Measurements from ENCODE around the gene STAG3.
"Not testable (repeated sequence)": the region's sequence is repeated elsewhere in the genome, so short reads cannot be mapped to it uniquely, and the experiment has no call there.

STAG3 gene

GRCh38 chr7:100177045-100178001, at the start of gene STAG3, which contains the start of gene GPC2:
Gene STAG3 (plus strand): TSS chr7:100177918. CDS start chr7:100180557, 2,639 bp downstream.
Gene GPC2 (minus strand): TSS chr7:100177381. CDS start chr7:100177199, 182 bp downstream.
- peak; percentile 91 to 99 for DNase-seq (ENCODE audit: low spot score in 2 of 2)
- Histone ChIP-seq H3K27me3 (ENCODE audit: low read depth) (peaks cover 2% of the 10 kb centered on the region; the same call in 1 of the 2 replicates), H3K4me3 (peak within 1 kb of the TSS; percentile 68), H3K4me1 (peaks cover 7% of the 10 kb centered on the region), H3K36me3 (replicated peaks) (no peaks in the 10 kb centered on the region), H3K9me3 (no peaks in the 10 kb centered on the region)
- in situ Hi-C loops (cut with MboI; ENCODE audit: low sequenced_read_pairs), result no loop called here

GRCh38 chr7:100128637-100128963, 49.1 kb upstream of the STAG3 start:
- H3K27me3 ChIP-seq (ENCODE audit: low read depth), result no peaks in the 10 kb centered on the region
- H3K36me3 ChIP-seq (replicated peaks), result no peaks in the 10 kb centered on the region
- no peak for DNase-seq (ENCODE audit: low spot score in 2 of 2)
- H3K9me3 ChIP-seq, result no peaks in the 10 kb centered on the region
- no peak overlapping the region for H3K4me3 ChIP-seq
- H3K4me1 ChIP-seq, result peaks cover 16% of the 10 kb centered on the region
- in situ Hi-C loops (cut with MboI; ENCODE audit: low sequenced_read_pairs), result no loop called here

- not testable (repeated sequence) for H3K36me3 ChIP-seq (replicated peaks); H3K27me3 ChIP-seq (ENCODE audit: low read depth); H3K4me3 ChIP-seq; H3K9me3 ChIP-seq; DNase-seq (ENCODE audit: low spot score in 2 of 2)
- in situ Hi-C loops (cut with MboI; ENCODE audit: low sequenced_read_pairs), result loop anchor here (5.0 to 10.0 kb wide), 2 partner anchors 87 to 215 kb away; partner anchors contain the start of gene PVRIG
- peaks cover 16% of the 10 kb centered on the region for H3K4me1 ChIP-seq
Measured at GRCh38 chr7:100130220-100130607, 47.5 kb upstream of the STAG3 start.

GRCh38 chr7:100130608-100131453, 46.9 kb upstream of the STAG3 start:
- in situ Hi-C loops (cut with MboI; ENCODE audit: low sequenced_read_pairs), result loop anchor here (5.0 to 10.0 kb wide), 2 partner anchors 86 to 214 kb away; partner anchors contain the start of gene PVRIG
- Histone ChIP-seq H3K27me3 (ENCODE audit: low read depth) (no peaks in the 10 kb centered on the region), H3K36me3 (replicated peaks) (no peaks in the 10 kb centered on the region), H3K9me3 (no peaks in the 10 kb centered on the region), H3K4me1 (peaks cover 16% of the 10 kb centered on the region), H3K4me3 (no peak overlapping the region)
- peak; percentile 48 to 94 for DNase-seq (ENCODE audit: low spot score in 2 of 2)

GRCh38 chr7:100132126-100132525, 45.6 kb upstream of the STAG3 start:
- H3K4me3 ChIP-seq, result no peak overlapping the region
- in situ Hi-C loops (cut with MboI; ENCODE audit: low sequenced_read_pairs), result loop anchor here (5.0 to 10.0 kb wide), 2 partner anchors 85 to 213 kb away; partner anchors contain the start of gene PVRIG
- no peaks in the 10 kb centered on the region for H3K9me3 ChIP-seq
- H3K27me3 ChIP-seq (ENCODE audit: low read depth), result no peaks in the 10 kb centered on the region
- DNase-seq (ENCODE audit: low spot score in 2 of 2), result no peak
- H3K4me1 ChIP-seq, result peaks cover 16% of the 10 kb centered on the region
- no peaks in the 10 kb centered on the region for H3K36me3 ChIP-seq (replicated peaks)

- in situ Hi-C loops (cut with MboI; ENCODE audit: low sequenced_read_pairs), result loop anchor here (5.0 to 10.0 kb wide), 2 partner anchors 85 to 212 kb away; partner anchors contain the start of gene PVRIG
- H3K9me3 ChIP-seq, result no peaks in the 10 kb centered on the region
- peak; percentile 73 to 82 for DNase-seq (ENCODE audit: low spot score in 2 of 2)
Measured at GRCh38 chr7:100132697-100133151, 45.0 kb upstream of the STAG3 start.

GRCh38 chr7:100137851-100138760, 39.6 kb upstream of the STAG3 start:
- no peaks in the 10 kb centered on the region for H3K9me3 ChIP-seq
- DNase-seq (ENCODE audit: low spot score in 2 of 2), result no peak
- in situ Hi-C loops (cut with MboI; ENCODE audit: low sequenced_read_pairs), result loop anchor here (10.0 kb wide), 1 partner anchor 207 kb away; no protein-coding TSS in a partner anchor
- no peak overlapping the region for H3K4me3 ChIP-seq
- no peaks in the 10 kb centered on the region for H3K4me1 ChIP-seq
- no peaks in the 10 kb centered on the region for H3K36me3 ChIP-seq (replicated peaks)
- H3K27me3 ChIP-seq (ENCODE audit: low read depth), result no peaks in the 10 kb centered on the region

More at GRCh38 chr7:100132697-100133151, 45.0 kb upstream of the STAG3 start:
- no peak overlapping the region for H3K4me3 ChIP-seq
- peaks cover 16% of the 10 kb centered on the region for H3K4me1 ChIP-seq
- no peaks in the 10 kb centered on the region for H3K36me3 ChIP-seq (replicated peaks)
- no peaks in the 10 kb centered on the region for H3K27me3 ChIP-seq (ENCODE audit: low read depth)

GRCh38 chr7:100141555-100141949, 36.2 kb upstream of the STAG3 start:
- DNase-seq (ENCODE audit: low spot score in 2 of 2), result no peak
- in situ Hi-C loops (cut with MboI; ENCODE audit: low sequenced_read_pairs), result no loop called here
- no peaks in the 10 kb centered on the region for H3K4me1 ChIP-seq
- no peaks in the 10 kb centered on the region for H3K36me3 ChIP-seq (replicated peaks)
- H3K9me3 ChIP-seq, result no peaks in the 10 kb centered on the region
- H3K27me3 ChIP-seq (ENCODE audit: low read depth), result no peaks in the 10 kb centered on the region
- no peak overlapping the region for H3K4me3 ChIP-seq

GRCh38 chr7:100142461-100142860, 35.3 kb upstream of the STAG3 start:
- no peak for DNase-seq (ENCODE audit: low spot score in 2 of 2)
- H3K4me1 ChIP-seq, result no peaks in the 10 kb centered on the region
- in situ Hi-C loops (cut with MboI; ENCODE audit: low sequenced_read_pairs), result no loop called here
- no peak overlapping the region for H3K4me3 ChIP-seq
- no peaks in the 10 kb centered on the region for H3K27me3 ChIP-seq (ENCODE audit: low read depth)
- no peaks in the 10 kb centered on the region for H3K36me3 ChIP-seq (replicated peaks)
- H3K9me3 ChIP-seq, result no peaks in the 10 kb centered on the region

GRCh38 chr7:100146350-100146749, 31.4 kb upstream of the STAG3 start:
- H3K9me3 ChIP-seq; in situ Hi-C loops (cut with MboI; ENCODE audit: low sequenced_read_pairs); H3K27me3 ChIP-seq (ENCODE audit: low read depth); DNase-seq (ENCODE audit: low spot score in 2 of 2); H3K4me3 ChIP-seq: not testable (repeated sequence)
- H3K36me3 ChIP-seq (replicated peaks), result peaks cover 11% of the 10 kb centered on the region
- peaks cover 14% of the 10 kb centered on the region for H3K4me1 ChIP-seq

GRCh38 chr7:100147278-100147677, 30.4 kb upstream of the STAG3 start:
- in situ Hi-C loops (cut with MboI; ENCODE audit: low sequenced_read_pairs), result no loop called here
- no peaks in the 10 kb centered on the region for H3K9me3 ChIP-seq
- DNase-seq (ENCODE audit: low spot score in 2 of 2), result no peak
- peaks cover 20% of the 10 kb centered on the region for H3K36me3 ChIP-seq (replicated peaks)
- H3K27me3 ChIP-seq (ENCODE audit: low read depth), result no peaks in the 10 kb centered on the region
- H3K4me1 ChIP-seq, result peaks cover 14% of the 10 kb centered on the region
- no peak overlapping the region for H3K4me3 ChIP-seq

- in situ Hi-C loops (cut with MboI; ENCODE audit: low sequenced_read_pairs), result no loop called here
- Histone ChIP-seq H3K4me1 (peaks cover 14% of the 10 kb centered on the region), H3K36me3 (replicated peaks) (peaks cover 25% of the 10 kb centered on the region), H3K4me3 (peak overlapping the region; percentile 96), H3K27me3 (ENCODE audit: low read depth) (no peaks in the 10 kb centered on the region), H3K9me3 (no peaks in the 10 kb centered on the region)
- no peak for DNase-seq (ENCODE audit: low spot score in 2 of 2)
Measured at GRCh38 chr7:100148225-100148558, 29.5 kb upstream of the STAG3 start.

Data from HAP-1 (cell line).